Choroid plexus epithelial cell (primary cell): Measurements from ENCODE around the gene RHOBTB1.

Experiments used
- DNase-seq: peaks from one replicate; pipeline ENCODE4 v3.0.0-alpha.2; 2010; ENCODE audit warnings: low read depth
- H3K4me3 ChIP-seq: 2 replicates; pipeline ENCODE4 v1.5.1; 2011; ENCODE audit warnings: low read depth, mild to moderate bottlenecking, control low read depth, low read length, moderate library complexity
- CTCF ChIP-seq: conservative IDR thresholded peaks from 2 replicates; pipeline ENCODE4 v1.5.1; 2011; ENCODE audit warnings: low read depth, mild to moderate bottlenecking, control low read depth, inconsistent platforms, low read length, moderate library complexity

Gene RHOBTB1

GRCh38 chr10:60828489-60828852 is 115.5 kb downstream of the RHOBTB1 start:
- H3K4me3 ChIP-seq: no peak overlapping the region
- peak; percentile 36 for DNase-seq

GRCh38 chr10:60827791-60828488 is 116.0 kb downstream of the RHOBTB1 start:
- H3K4me3 ChIP-seq: no peak overlapping the region
- TF ChIP-seq CTCF: no peak
- peak; percentile 81 for DNase-seq

More at GRCh38 chr10:60828489-60828852, 115.5 kb downstream of the RHOBTB1 start:
- no peak for TF ChIP-seq CTCF

- no peak overlapping the region for H3K4me3 ChIP-seq
- no peak for DNase-seq
- TF ChIP-seq CTCF: no peak
These were observed 118.5 kb downstream of the RHOBTB1 start for GRCh38 chr10:60825520-60825919.

- no peak for DNase-seq
- H3K4me3 ChIP-seq: no peak overlapping the region
- no peak for TF ChIP-seq CTCF
These were observed 120.7 kb downstream of the RHOBTB1 start for GRCh38 chr10:60823324-60823723.

- no peak overlapping the region for H3K4me3 ChIP-seq
- DNase-seq: no peak
- no peak for TF ChIP-seq CTCF
These were observed 121.2 kb downstream of the RHOBTB1 start for GRCh38 chr10:60822809-60823208.

GRCh38 chr10:60821656-60822055 is 122.3 kb downstream of the RHOBTB1 start:
- no peak for TF ChIP-seq CTCF
- no peak overlapping the region for H3K4me3 ChIP-seq
- no peak for DNase-seq

GRCh38 chr10:60820093-60820754 is 123.8 kb downstream of the RHOBTB1 start:
- peak; percentile 65 for DNase-seq
- TF ChIP-seq CTCF: peak; percentile 77

More at GRCh38 chr10:60820093-60820754, 123.8 kb downstream of the RHOBTB1 start:
- no peak overlapping the region for H3K4me3 ChIP-seq
